Measurements from ENCODE around the gene CLEC18C.
"Not testable (repeated sequence)": the region's sequence is repeated elsewhere in the genome, so short reads cannot be mapped to it uniquely, and the experiment has no call there.

The CLEC18C gene

DNA sequence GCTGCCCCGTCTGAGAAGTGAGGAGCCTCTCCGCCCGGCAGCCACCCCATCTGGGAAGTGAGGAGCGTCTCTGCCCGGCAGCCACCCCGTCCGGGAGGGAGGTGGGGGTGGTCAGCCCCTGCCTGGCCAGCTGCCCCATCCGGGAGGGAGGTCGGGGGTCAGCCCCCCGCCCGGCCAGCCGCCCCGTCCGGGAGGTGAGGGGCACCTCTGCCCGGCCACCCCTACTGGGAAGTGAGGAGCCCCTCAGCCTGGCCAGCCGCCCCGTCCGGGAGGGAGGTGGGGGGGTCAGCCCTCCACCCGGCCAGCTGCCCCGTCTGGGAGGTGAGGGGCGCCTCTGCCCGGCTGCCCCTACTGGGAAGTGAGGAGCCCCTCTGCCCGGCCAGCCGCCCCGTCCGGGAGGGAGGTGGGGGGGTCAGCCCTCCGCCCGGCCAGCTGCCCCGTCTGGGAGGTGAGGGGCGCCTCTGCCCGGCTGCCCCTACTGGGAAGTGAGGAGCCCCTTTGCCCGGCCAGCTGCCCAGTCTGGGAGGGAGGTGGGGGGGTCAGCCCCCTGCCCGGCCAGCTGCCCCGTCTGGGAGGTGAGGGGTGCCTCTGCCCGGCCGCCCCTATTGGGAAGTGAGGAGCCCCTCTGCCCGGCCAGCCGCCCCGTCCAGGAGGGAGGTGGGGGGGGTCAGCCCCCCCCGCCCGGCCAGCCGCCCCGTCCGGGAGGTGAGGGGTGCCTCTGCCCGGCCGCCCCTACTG lies 31.2 kb downstream of the CLEC18C start:
- in situ Hi-C loops (cut with MboI; ENCODE audit: low sequenced_read_pairs): not testable (repeated sequence)

- in situ Hi-C loops (cut with MboI; ENCODE audit: low sequenced_read_pairs): not testable (repeated sequence)
Measured at GRCh38 chr16:70206382-70206781, 32.8 kb downstream of the CLEC18C start.

DNA sequence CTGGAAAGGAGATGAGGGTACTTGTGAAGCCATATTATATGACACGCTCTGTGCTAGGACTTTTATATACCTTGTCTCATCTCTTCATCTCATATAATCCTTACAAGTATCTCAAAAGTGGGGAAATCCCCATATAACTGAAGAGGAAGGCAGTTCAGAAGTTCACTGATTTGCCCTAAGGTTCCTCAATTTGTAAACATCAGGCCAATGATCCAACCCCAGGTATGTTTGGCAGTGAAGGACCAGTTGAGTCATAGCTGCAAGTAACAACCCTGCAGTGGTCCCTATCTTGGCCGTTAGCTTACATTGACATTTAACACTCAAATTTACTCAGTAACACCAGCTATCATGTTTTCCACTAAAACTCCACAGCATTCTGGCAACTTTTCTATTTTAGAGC lies 45.0 kb downstream of the CLEC18C start:
- in situ Hi-C loops (cut with MboI; ENCODE audit: low sequenced_read_pairs): not testable (repeated sequence)

GRCh38 chr16:70222574-70222973 lies 49.0 kb downstream of the CLEC18C start:
- in situ Hi-C loops (cut with MboI; ENCODE audit: low sequenced_read_pairs): not testable (repeated sequence)

DNA sequence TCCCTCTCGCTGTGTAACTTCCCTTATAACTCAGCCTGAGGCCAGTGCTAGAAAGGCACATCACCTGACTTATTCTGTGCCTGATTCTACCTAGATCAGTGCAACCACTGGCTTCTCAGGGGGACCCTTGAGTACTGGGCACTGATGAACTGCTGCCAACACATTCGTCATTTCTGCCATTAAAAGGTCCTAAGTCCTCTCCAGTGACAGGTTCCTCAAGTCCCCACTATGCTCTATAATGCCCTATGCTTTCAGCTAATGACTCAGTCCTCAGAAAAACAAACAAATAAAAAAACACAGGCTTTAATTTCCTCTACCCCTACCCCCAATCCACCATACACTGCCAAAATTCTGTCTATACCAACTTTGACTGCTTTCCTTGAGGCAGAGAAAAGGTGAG lies 49.6 kb downstream of the CLEC18C start:
- in situ Hi-C loops (cut with MboI; ENCODE audit: low sequenced_read_pairs): not testable (repeated sequence)

DNA sequence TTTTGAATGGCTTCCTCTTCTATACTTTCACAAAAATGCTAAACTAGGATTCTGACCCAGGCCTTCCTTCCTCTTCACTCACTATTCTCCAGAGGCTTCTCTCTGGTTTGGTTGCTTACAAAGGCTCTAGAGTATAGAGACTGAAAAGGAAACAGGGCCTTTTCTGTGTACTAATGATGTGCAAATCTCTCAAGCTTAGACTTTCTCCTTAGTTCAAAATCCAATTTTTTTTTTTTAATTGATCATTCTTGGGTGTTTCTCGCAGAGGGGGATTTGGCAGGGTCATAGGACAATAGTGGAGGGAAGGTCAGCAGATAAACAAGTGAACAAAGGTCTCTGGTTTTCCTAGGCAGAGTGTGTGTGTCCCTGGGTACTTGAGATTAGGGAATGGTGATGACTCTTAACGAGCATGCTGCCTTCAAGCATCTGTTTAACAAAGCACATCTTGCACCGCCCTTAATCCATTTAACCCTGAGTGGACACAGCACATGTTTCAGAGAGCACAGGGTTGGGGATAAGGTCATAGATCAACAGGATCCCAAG lies 50.5 kb downstream of the CLEC18C start:
- in situ Hi-C loops (cut with MboI; ENCODE audit: low sequenced_read_pairs): not testable (repeated sequence)

GRCh38 chr16:70224645-70225044 lies 51.1 kb downstream of the CLEC18C start:
- in situ Hi-C loops (cut with MboI; ENCODE audit: low sequenced_read_pairs): not testable (repeated sequence)

GRCh38 chr16:70225430-70225829 lies 51.8 kb downstream of the CLEC18C start:
- in situ Hi-C loops (cut with MboI; ENCODE audit: low sequenced_read_pairs): not testable (repeated sequence)

DNA sequence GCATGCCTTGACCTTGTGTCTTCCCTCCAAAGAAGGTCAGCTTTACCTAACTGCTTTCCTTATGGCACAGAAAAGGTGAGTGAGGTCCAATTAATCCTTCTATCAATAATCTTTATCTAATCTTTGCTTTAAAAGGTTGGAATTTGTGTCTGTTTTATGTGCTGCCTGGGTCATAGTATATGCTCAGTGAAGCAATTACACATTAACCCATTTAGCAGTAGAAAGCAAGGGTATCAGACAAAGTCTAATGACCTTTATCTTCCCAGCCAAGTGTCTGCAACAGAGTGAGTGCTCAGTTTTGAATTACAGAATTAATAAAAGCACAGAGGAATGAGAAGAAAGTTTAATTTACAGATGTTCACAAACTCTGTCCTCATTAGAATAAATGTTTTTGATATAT lies 52.4 kb downstream of the CLEC18C start:
- in situ Hi-C loops (cut with MboI; ENCODE audit: low sequenced_read_pairs): not testable (repeated sequence)

- in situ Hi-C loops (cut with MboI; ENCODE audit: low sequenced_read_pairs): not testable (repeated sequence)
Measured at GRCh38 chr16:70231831-70232230, 58.2 kb downstream of the CLEC18C start.
